ENCODE measurements around the gene ATP6V0A1.

ATP6V0A1 gene

GRCh38 chr17:42527932-42528331, 69.3 kb downstream of the ATP6V0A1 start:
- no peak for ATAC-seq
- TF ChIP-seq SNAI2 (CRISPR knock-in tag; IDR thresholded peaks at IDR 0.05) (no peak), ARNTL (CRISPR knock-in tag; IDR thresholded peaks at IDR 0.05; ENCODE audit: borderline replicate concordance, low read depth) (no peak), PPARA (CRISPR knock-in tag; IDR thresholded peaks at IDR 0.05; ENCODE audit: borderline replicate concordance) (no peak), ZNF565 (CRISPR knock-in tag; conservative IDR thresholded peaks at IDR 0.05; ENCODE audit: low read depth) (no peak), ZC3H10 (CRISPR knock-in tag; IDR thresholded peaks at IDR 0.05) (no peak), OSR1 (CRISPR knock-in tag; IDR thresholded peaks at IDR 0.05) (no peak), ISL1 (CRISPR knock-in tag; IDR thresholded peaks at IDR 0.05) (no peak), TOX (CRISPR knock-in tag; IDR thresholded peaks at IDR 0.05; ENCODE audit: borderline replicate concordance) (no peak), GLIS3 (CRISPR knock-in tag; IDR thresholded peaks at IDR 0.05) (no peak), TCF4 (CRISPR knock-in tag; IDR thresholded peaks at IDR 0.05; ENCODE audit: borderline replicate concordance) (no peak), BACH2 (CRISPR knock-in tag; IDR thresholded peaks at IDR 0.05; ENCODE audit: borderline replicate concordance) (no peak), ESRRG (CRISPR knock-in tag; IDR thresholded peaks at IDR 0.05) (no peak), ZFP3 (CRISPR knock-in tag; IDR thresholded peaks at IDR 0.05) (no peak), TSHZ2 (CRISPR knock-in tag; IDR thresholded peaks at IDR 0.05) (no peak), ZNF8 (CRISPR knock-in tag; IDR thresholded peaks at IDR 0.05) (no peak), CSDC2 (CRISPR knock-in tag; IDR thresholded peaks at IDR 0.05) (no peak), RARB (CRISPR knock-in tag; IDR thresholded peaks at IDR 0.05) (no peak), ZNF70 (CRISPR knock-in tag; IDR thresholded peaks at IDR 0.05) (no peak)
- TF ChIP-seq, protein P1, sequence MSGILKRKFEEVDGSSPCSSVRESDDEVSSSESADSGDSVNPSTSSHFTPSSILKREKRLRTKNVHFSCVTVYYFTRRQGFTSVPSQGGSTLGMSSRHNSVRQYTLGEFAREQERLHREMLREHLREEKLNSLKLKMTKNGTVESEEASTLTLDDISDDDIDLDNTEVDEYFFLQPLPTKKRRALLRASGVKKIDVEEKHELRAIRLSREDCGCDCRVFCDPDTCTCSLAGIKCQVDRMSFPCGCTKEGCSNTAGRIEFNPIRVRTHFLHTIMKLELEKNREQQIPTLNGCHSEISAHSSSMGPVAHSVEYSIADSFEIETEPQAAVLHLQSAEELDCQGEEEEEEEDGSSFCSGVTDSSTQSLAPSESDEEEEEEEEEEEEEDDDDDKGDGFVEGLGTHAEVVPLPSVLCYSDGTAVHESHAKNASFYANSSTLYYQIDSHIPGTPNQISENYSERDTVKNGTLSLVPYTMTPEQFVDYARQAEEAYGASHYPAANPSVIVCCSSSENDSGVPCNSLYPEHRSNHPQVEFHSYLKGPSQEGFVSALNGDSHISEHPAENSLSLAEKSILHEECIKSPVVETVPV (CRISPR knock-in tag; IDR thresholded peaks at IDR 0.05): no peak
- TF ChIP-seq, protein P2, sequence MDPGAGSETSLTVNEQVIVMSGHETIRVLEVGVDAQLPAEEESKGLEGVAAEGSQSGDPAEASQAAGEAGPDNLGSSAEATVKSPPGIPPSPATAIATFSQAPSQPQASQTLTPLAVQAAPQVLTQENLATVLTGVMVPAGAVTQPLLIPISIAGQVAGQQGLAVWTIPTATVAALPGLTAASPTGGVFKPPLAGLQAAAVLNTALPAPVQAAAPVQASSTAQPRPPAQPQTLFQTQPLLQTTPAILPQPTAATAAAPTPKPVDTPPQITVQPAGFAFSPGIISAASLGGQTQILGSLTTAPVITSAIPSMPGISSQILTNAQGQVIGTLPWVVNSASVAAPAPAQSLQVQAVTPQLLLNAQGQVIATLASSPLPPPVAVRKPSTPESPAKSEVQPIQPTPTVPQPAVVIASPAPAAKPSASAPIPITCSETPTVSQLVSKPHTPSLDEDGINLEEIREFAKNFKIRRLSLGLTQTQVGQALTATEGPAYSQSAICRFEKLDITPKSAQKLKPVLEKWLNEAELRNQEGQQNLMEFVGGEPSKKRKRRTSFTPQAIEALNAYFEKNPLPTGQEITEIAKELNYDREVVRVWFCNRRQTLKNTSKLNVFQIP (CRISPR knock-in tag; IDR thresholded peaks at IDR 0.05; ENCODE audit: borderline replicate concordance, low read depth): no peak

GRCh38 chr17:42529061-42529460, 70.4 kb downstream of the ATP6V0A1 start:
- ATAC-seq: no peak
- TF ChIP-seq TSHZ2 (CRISPR knock-in tag; IDR thresholded peaks at IDR 0.05) (no peak), ZFP3 (CRISPR knock-in tag; IDR thresholded peaks at IDR 0.05) (no peak), SNAI2 (CRISPR knock-in tag; IDR thresholded peaks at IDR 0.05) (no peak), ZNF565 (CRISPR knock-in tag; conservative IDR thresholded peaks at IDR 0.05; ENCODE audit: low read depth) (no peak), RARB (CRISPR knock-in tag; IDR thresholded peaks at IDR 0.05) (no peak), ARNTL (CRISPR knock-in tag; IDR thresholded peaks at IDR 0.05; ENCODE audit: borderline replicate concordance, low read depth) (no peak), PPARA (CRISPR knock-in tag; IDR thresholded peaks at IDR 0.05; ENCODE audit: borderline replicate concordance) (no peak), OSR1 (CRISPR knock-in tag; IDR thresholded peaks at IDR 0.05) (no peak)

- TF ChIP-seq TSHZ2 (CRISPR knock-in tag; IDR thresholded peaks at IDR 0.05) (no peak), ZFP3 (CRISPR knock-in tag; IDR thresholded peaks at IDR 0.05) (no peak), ESRRG (CRISPR knock-in tag; IDR thresholded peaks at IDR 0.05) (no peak), ZC3H10 (CRISPR knock-in tag; IDR thresholded peaks at IDR 0.05) (no peak), BACH2 (CRISPR knock-in tag; IDR thresholded peaks at IDR 0.05; ENCODE audit: borderline replicate concordance) (no peak), PATZ1 (CRISPR knock-in tag; IDR thresholded peaks at IDR 0.05; ENCODE audit: borderline replicate concordance) (no peak), OSR1 (CRISPR knock-in tag; IDR thresholded peaks at IDR 0.05) (no peak), TOX (CRISPR knock-in tag; IDR thresholded peaks at IDR 0.05; ENCODE audit: borderline replicate concordance) (no peak), ZNF70 (CRISPR knock-in tag; IDR thresholded peaks at IDR 0.05) (no peak)
- TF ChIP-seq, protein P3, sequence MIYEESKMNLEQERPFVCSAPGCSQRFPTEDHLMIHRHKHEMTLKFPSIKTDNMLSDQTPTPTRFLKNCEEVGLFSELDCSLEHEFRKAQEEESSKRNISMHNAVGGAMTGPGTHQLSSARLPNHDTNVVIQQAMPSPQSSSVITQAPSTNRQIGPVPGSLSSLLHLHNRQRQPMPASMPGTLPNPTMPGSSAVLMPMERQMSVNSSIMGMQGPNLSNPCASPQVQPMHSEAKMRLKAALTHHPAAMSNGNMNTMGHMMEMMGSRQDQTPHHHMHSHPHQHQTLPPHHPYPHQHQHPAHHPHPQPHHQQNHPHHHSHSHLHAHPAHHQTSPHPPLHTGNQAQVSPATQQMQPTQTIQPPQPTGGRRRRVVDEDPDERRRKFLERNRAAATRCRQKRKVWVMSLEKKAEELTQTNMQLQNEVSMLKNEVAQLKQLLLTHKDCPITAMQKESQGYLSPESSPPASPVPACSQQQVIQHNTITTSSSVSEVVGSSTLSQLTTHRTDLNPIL (CRISPR knock-in tag; IDR thresholded peaks at IDR 0.05; ENCODE audit: low read depth): no peak
- no peak for ATAC-seq
These were observed 72.3 kb downstream of the ATP6V0A1 start for GRCh38 chr17:42530952-42531454.

All from SK-N-SH treated with all-trans-retinoic acid at 6 μM for 48 hours (cell line).